Coronary artery (tissue), 2 donors: ENCODE measurements around the gene ABCG1.
A peak's percentile ranks its signal among the peaks of the same experiment; 100 is the strongest.

Experiments used
- DNase-seq: peaks from one replicate; pipeline ENCODE4 v3.0.0-alpha.2; 2017; ENCODE audit warnings: low spot score
- H3K27ac ChIP-seq, 2 donors: fragments of 200-600 bp; sonication (generic); one replicate each; pipeline ENCODE4 v1.5.1; 2016 to 2019
- H3K4me3 ChIP-seq: fragments of 200-600 bp; sonication (generic); 2 replicates; pipeline ENCODE4 v1.5.1; 2016; ENCODE audit warnings: mild to moderate bottlenecking, moderate library complexity
- TF ChIP-seq, protein P1 (sequence below): fragments of 200-600 bp; sonication (generic); IDR thresholded peaks from one replicate; pipeline ENCODE4 v1.5.1; 2019; ENCODE audit warnings: antibody characterized with exemption

ABCG1 gene

DNA sequence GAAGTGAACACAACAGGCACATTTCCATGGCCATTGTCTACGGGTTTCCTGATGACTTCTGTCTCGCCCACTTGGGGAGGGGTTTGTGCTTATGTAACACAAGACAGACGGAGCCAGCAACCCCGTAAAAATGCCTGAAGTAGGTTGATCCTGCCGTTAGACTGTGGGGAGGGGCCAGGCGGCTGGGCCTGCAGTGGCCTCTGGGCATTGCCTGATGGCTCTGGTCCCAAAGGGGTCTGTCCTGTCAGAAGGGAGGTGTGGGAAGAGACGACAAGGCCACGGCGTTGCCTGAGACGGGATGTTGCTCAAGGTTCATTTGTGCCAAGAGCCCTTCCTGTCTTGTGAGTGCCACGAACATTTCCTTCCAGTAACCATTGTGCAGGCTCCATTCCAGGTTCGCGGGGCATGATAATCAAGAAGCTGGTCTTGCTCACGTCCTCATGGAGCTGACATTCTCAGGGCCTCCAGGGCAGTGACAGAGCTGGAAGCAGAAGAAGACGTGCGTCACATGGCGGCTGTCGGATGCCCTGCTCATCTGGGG is 44.7 kb downstream of the ABCG1 start:
- TF ChIP-seq, protein P1, sequence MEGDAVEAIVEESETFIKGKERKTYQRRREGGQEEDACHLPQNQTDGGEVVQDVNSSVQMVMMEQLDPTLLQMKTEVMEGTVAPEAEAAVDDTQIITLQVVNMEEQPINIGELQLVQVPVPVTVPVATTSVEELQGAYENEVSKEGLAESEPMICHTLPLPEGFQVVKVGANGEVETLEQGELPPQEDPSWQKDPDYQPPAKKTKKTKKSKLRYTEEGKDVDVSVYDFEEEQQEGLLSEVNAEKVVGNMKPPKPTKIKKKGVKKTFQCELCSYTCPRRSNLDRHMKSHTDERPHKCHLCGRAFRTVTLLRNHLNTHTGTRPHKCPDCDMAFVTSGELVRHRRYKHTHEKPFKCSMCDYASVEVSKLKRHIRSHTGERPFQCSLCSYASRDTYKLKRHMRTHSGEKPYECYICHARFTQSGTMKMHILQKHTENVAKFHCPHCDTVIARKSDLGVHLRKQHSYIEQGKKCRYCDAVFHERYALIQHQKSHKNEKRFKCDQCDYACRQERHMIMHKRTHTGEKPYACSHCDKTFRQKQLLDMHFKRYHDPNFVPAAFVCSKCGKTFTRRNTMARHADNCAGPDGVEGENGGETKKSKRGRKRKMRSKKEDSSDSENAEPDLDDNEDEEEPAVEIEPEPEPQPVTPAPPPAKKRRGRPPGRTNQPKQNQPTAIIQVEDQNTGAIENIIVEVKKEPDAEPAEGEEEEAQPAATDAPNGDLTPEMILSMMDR, result no peak

DNA sequence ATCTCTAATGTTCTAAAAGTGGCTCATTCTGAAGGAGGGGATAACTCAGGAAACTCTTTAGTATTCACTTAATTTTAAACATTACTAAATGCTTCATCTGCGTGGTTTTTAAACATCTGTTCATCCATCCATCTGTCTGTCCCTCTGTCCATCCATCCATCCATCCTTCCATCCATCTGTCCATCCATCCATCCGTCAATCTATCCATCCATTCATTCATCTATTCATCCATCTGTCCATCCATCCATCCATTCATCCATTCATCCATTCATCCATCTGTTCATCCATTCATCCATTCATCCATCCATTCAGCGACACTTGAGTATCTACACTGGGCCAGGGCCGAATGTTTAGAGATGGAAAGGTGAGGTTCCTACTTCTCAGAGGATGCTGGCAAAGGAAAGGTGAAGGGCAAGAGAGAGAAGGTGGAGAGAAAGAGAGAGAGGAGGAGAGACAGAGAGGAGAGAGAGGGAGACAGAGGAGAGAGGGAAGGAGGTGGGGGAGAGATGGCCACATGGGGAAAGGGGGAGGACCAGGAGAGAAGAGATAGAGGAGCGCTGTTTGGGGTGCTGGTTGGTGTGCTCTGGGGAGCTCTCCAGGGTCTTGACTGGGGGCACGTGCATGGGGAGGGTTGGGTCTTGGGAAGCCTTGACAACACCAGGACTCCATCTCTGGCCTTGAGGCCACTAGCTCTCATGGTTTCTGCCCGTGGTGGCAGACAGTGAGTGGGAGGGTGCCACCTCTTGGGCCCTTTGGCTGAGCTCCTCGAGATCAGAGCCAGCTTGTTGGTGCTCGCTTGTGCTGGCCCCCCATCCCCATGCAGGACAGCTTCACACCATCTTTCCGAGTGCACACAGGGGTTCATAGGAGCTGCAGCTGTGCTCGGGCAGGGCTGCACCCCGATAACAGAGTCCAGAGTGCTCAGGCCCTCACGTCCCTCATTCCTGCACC is 45.6 kb downstream of the ABCG1 start:
- no peak overlapping the region for H3K4me3 ChIP-seq
- peak overlapping the region in 1 of 2 donors; percentile 60 for H3K27ac ChIP-seq
- TF ChIP-seq, protein P1, result no peak
- no peak for DNase-seq

More for the DNA sequence above, 44.7 kb downstream of the ABCG1 start:
- no peak for DNase-seq
- H3K4me3 ChIP-seq, result no peak overlapping the region
- peak overlapping the region in 1 of 2 donors; percentile 60 for H3K27ac ChIP-seq

DNA sequence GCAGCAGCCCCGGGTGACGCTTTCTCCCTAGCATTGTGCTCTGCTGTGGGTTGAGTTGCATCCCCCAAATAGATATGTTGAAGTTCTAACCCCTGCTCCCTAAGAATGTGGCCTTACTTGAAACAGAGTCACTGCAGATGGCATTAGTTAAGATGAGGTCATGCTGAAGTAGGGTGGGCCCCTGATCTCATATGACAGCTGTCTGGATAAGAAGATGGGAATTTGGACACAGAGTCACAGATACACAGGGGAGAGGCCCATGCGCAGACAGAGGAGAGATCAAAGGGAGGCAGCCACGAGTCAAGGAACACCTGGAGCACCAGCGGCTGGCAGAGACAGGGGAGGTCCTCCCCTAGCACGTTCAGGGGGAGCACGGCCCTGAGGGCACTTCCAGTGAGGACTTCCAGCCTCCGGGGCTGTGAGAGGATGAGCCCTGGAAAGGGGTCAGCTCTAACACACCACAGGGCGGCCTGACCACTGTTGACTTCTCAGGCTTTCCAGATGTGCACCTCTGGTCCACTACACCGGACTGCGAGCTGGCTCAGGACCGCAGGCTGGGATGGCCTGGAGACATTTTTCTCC is 46.4 kb downstream of the ABCG1 start:
- H3K27ac ChIP-seq, result no peak overlapping the region
- no peak overlapping the region for H3K4me3 ChIP-seq
- TF ChIP-seq, protein P1, result no peak
- no peak for DNase-seq

DNA sequence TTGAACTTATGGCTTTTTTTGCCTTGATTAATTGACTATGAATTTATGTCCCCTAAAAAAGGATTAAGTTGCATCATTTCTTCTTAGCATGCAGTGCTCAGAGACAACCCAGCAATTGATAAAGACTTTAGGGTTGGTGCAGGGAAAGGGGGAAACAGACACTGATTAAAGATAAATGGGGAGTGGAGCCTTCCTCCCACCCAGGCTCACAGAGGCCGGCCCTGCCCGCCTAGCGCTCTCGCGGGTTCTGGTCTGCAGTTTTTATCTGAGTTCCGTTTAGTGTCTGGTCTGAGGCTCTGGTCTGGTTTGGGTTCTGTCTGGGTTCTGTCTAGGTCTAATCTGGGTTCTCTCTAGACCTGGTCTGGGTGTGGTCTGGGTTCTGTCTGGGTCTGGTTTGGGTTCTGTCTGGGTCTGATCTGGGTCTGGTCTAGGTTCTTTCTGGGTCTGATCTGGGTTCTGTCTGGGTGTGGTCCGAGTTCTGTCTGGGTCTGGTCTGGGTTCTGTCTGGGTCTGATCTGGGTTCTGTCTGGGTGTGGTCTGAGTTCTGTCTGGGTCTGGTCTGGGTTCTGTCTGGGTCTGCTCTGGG is 48.1 kb downstream of the ABCG1 start:
- TF ChIP-seq, protein P1, result no peak
- Histone ChIP-seq H3K4me3 (no peak overlapping the region), H3K27ac (no peak overlapping the region)
- no peak for DNase-seq

DNA sequence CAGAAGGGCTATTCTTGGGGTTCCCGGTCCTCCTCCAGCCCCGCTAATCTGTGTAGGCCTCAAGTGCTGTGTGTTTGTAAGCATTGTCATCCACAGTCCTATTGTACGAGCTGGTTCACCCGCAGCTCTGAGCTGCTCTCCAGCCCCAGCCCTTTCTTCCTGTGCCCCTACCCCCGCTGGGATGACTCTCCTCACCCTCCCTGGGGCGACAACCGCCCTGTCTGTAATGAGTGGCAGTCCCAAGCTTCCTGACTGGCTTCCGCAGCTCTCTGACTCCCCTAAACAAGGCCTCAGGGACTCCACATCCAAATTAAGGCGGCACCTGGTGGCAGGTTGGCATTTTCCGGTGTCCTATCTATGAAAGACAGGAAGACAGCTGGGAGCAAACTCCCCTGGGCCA is 50.4 kb downstream of the ABCG1 start:
- TF ChIP-seq, protein P1, result no peak
- H3K27ac ChIP-seq, result no peak overlapping the region
- H3K4me3 ChIP-seq, result no peak overlapping the region
- no peak for DNase-seq

DNA sequence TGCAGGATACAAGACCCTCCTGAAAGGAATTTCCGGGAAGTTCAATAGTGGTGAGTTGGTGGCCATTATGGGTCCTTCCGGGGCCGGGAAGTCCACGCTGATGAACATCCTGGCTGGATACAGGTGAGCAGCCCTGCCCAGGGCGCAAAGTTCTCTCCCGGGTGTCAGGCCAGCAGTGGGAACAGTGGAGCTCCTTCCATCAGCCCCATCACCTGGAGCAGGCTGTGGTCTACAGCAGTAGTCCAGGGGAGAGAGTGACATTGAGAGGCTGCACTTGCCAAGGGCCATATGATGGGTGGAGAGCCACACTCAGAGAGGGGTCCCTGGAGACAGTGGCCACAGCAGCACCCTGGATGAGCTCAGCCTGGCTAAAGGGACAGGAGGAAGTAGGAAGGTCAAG is 52.1 kb downstream of the ABCG1 start:
- no peak overlapping the region for H3K27ac ChIP-seq
- no peak for DNase-seq
- no peak overlapping the region for H3K4me3 ChIP-seq
- TF ChIP-seq, protein P1, result no peak
